Measurements from ENCODE around the gene TMEM200C.
A peak's percentile ranks its signal among the peaks of the same experiment; 100 is the strongest.

Gene TMEM200C

GRCh38 chr18:5895299-5895875 lies at the start of gene TMEM200C:
TSS of gene TMEM200C (minus strand) at chr18:5895522. CDS start at chr18:5892063, 3,459 bp downstream.
- DNase-seq (ENCODE audit: low read depth, low spot score): no peak

GRCh38 chr18:5944448-5944847 lies 49.1 kb upstream of the TMEM200C start:
- DNase-seq (ENCODE audit: low read depth, low spot score): no peak

- no peak for DNase-seq (ENCODE audit: low read depth, low spot score)
These were observed 48.2 kb upstream of the TMEM200C start for GRCh38 chr18:5943514-5943913.

GRCh38 chr18:5942591-5942990 lies 47.3 kb upstream of the TMEM200C start:
- DNase-seq (ENCODE audit: low read depth, low spot score): no peak

GRCh38 chr18:5941890-5942289 lies 46.6 kb upstream of the TMEM200C start:
- DNase-seq (ENCODE audit: low read depth, low spot score): peak; percentile 59

GRCh38 chr18:5939801-5940667 lies 44.7 kb upstream of the TMEM200C start:
- DNase-seq (ENCODE audit: low read depth, low spot score): no peak

GRCh38 chr18:5937795-5938194 lies 42.5 kb upstream of the TMEM200C start:
- no peak for DNase-seq (ENCODE audit: low read depth, low spot score)

GRCh38 chr18:5937121-5937520 lies 41.8 kb upstream of the TMEM200C start:
- DNase-seq (ENCODE audit: low read depth, low spot score): no peak

GRCh38 chr18:5930789-5931188 lies 35.5 kb upstream of the TMEM200C start:
- DNase-seq (ENCODE audit: low read depth, low spot score): no peak

GRCh38 chr18:5918205-5918858 lies 23.0 kb upstream of the TMEM200C start:
- no peak for DNase-seq (ENCODE audit: low read depth, low spot score)

GRCh38 chr18:5914951-5915350 lies 19.6 kb upstream of the TMEM200C start:
- DNase-seq (ENCODE audit: low read depth, low spot score): no peak

- DNase-seq (ENCODE audit: low read depth, low spot score): no peak
These were observed 18.7 kb upstream of the TMEM200C start for GRCh38 chr18:5914016-5914415.

- DNase-seq (ENCODE audit: low read depth, low spot score): no peak
These were observed 17.2 kb upstream of the TMEM200C start for GRCh38 chr18:5912566-5912965.

- DNase-seq (ENCODE audit: low read depth, low spot score): no peak
These were observed 13.8 kb upstream of the TMEM200C start for GRCh38 chr18:5909125-5909524.

- no peak for DNase-seq (ENCODE audit: low read depth, low spot score)
These were observed 8.1 kb upstream of the TMEM200C start for GRCh38 chr18:5903386-5903785.

GRCh38 chr18:5900262-5900661 lies 4.9 kb upstream of the TMEM200C start:
- DNase-seq (ENCODE audit: low read depth, low spot score): no peak

GRCh38 chr18:5899835-5900234 lies 4.5 kb upstream of the TMEM200C start:
- no peak for DNase-seq (ENCODE audit: low read depth, low spot score)

- no peak for DNase-seq (ENCODE audit: low read depth, low spot score)
These were observed 786 bp upstream of the TMEM200C start for GRCh38 chr18:5895876-5896740.

- DNase-seq (ENCODE audit: low read depth, low spot score): no peak
These were observed 567 bp downstream of the TMEM200C start for GRCh38 chr18:5894611-5895298.

GRCh38 chr18:5893956-5894610 lies 1.2 kb downstream of the TMEM200C start:
- DNase-seq (ENCODE audit: low read depth, low spot score): no peak
